ENCODE results near the gene ICE2.

ICE2 gene, protein sequence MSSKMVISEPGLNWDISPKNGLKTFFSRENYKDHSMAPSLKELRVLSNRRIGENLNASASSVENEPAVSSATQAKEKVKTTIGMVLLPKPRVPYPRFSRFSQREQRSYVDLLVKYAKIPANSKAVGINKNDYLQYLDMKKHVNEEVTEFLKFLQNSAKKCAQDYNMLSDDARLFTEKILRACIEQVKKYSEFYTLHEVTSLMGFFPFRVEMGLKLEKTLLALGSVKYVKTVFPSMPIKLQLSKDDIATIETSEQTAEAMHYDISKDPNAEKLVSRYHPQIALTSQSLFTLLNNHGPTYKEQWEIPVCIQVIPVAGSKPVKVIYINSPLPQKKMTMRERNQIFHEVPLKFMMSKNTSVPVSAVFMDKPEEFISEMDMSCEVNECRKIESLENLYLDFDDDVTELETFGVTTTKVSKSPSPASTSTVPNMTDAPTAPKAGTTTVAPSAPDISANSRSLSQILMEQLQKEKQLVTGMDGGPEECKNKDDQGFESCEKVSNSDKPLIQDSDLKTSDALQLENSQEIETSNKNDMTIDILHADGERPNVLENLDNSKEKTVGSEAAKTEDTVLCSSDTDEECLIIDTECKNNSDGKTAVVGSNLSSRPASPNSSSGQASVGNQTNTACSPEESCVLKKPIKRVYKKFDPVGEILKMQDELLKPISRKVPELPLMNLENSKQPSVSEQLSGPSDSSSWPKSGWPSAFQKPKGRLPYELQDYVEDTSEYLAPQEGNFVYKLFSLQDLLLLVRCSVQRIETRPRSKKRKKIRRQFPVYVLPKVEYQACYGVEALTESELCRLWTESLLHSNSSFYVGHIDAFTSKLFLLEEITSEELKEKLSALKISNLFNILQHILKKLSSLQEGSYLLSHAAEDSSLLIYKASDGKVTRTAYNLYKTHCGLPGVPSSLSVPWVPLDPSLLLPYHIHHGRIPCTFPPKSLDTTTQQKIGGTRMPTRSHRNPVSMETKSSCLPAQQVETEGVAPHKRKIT

DNA sequence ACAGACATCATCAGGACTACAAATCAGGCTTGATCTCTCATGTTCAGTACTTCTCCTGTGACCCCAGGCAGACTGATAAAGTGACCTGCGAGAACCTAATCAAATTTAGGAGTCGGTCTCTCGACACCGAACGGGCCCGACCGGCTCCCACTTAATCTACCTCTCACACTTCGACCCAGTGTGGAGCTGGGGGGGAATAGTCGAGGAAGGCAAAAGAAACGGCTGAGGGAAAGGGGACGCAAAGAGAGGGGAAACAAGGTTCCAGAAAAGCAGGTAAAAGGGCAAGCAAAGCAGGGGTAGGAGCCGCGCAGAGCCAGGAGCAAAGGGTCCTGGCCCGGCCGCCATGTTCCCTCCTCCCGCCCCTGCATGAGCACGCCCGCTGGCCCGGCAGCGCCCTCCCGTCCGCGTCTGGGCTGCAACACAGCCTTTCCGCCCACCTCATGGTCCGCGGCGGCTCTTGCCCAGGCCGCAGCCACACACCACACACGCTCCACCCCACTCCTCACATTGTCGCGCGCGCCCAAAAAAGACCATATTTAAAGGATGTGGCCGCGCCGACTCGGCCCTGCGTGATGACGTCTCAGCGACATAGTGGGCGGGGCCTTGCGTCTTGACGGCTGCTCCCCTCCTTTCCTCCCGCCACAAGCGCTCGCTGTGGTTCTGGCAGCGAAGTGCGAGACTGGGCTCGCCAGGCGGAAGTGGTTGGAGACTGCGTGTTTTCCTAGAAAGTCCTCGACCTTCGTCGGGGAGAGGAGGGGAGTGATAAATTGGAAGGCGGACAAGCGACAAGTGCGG, at the start of gene ICE2:
Gene ICE2, minus strand, starts transcription at position 577 of the 795 bp plus-strand sequence. CDS start 1,165 bp downstream, outside the sequence.
- DNase-seq, result peak; percentile 95

DNA sequence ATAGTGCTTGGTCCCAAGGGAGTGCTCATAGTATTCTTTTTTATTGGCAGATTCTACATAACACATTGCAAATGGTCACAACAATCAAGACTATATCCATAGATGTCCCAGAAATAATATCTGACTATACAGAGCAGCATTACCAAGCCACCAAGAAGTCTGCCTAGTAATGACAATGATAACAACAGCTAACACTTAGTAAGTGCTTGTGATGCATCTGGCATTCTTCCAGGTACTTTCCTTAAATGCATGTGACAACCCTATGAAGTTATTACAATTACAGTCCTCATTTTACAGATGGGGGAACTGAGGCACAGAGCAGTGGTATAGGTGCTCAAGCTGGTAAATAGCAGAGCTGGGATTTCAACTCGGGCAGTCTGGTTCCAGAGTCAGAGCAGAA, 49.6 kb upstream of the ICE2 start:
- peak; percentile 73 for DNase-seq

DNA sequence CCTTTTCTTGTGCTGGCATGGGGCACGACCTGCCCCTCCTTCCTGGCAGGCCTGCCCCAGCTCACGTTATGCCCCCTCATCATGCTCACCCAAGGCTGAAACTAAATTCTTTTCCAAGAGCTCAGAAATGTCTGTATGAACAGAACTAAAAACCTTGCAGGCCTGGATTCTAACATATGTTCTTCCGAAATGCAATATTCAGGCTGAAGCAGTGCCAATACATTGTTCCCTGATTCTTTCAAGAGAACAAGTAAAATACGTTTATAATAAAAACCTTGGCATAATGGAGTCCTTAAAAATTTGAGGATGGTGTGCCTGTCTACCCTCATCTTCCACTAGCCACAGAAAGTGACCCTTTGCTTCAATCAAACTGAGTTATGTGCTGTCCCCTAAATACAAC, 48.5 kb upstream of the ICE2 start:
- DNase-seq, result no peak

DNA sequence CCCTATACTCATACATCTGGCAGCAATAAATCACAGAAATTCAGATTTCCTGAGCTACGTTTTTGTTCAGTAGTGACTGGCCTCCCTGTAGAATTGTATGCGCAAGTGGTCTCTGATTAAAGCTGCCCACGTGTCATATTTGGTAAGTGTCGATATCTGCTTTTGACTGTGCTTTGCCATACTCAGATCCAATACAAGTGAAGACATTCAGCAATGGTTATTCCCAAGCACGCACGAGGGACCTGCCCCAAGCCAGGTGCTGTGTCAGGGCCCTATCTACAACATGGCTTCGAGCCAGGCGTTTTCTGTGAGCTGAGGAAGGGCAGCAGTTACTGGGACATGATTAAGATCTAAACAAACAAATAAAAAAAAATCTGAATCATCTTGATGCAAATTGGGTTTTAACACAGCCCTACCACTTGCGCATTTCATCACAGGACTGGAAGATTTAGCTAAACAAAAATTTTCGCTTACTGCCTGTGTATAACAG, 47.2 kb upstream of the ICE2 start:
- DNase-seq, result peak; percentile 31

DNA sequence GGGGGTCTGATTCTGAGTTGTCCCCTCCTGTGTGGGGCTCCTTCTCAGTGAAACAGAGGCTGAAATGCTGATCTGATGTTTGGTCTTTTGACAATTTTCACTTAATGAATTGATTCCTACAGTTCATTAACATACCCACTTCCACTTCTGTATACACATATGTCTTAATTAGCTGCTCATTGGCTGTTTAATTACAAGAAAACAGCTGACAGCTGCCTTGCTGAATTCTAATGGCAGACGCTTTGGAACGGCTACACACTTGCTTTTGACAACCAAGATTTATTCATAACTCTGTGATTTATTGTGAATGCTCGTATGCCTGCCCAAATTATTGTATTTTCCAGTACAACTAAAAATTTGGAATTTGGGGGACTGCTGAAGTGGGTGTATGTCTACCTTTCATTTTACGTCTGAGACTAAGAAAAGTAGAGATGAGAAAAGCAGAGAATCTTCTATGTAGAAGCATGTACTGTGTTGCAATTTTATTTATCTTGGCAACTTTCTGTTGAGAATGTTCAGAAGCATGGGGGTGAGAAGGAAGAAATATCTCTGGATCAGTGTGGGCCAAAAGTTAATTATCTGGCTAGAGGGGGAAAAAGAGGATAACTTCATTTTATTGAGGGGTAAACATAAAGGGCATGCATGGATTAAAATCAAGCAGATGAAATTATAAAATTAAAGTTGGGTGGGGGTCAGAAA, 46.5 kb upstream of the ICE2 start:
- DNase-seq, result no peak

DNA sequence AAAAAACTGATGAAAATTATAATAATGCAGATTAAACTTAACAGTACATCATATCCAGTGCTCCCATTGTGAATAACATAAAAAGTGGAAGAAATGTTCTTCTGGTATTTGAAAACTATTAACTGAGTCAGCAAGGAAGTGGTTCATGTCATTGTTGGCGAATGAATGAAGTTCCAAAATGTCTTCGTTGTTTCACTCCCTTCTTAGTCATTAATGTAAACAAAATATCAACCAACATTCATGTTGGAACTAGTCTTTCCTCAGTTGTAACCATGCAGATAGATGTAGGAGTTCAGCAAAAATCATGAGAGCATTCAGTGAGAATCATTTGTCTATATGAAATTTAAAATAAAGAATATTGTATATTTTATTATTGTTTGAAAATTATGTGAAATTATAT, 44.1 kb upstream of the ICE2 start:
- no peak for DNase-seq

DNA sequence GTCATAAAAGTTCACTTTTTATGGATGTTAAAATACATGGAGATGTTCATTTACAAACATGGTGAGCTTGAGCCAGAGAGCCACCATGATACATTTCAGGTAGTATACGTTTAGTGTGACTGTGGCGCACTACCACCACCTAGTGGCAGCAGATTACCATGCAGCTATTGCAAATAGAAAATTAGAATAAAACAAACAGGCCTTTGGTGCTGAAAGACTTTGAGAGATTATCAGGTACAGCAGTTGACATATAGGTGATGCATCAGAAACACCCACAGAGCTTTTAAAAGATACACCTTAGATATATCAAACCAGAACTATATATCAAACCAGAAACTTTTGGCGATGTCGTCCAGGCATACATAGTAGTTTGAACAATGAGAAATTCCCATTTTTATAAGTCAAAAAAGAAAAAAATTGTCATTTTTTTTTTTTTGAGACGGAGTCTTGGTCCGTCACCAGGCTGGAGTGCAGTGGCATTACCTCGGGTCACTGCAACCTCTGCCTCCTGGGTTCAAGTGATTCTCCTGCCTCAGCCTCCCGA, 42.0 kb upstream of the ICE2 start:
- peak; percentile 84 for DNase-seq

DNA sequence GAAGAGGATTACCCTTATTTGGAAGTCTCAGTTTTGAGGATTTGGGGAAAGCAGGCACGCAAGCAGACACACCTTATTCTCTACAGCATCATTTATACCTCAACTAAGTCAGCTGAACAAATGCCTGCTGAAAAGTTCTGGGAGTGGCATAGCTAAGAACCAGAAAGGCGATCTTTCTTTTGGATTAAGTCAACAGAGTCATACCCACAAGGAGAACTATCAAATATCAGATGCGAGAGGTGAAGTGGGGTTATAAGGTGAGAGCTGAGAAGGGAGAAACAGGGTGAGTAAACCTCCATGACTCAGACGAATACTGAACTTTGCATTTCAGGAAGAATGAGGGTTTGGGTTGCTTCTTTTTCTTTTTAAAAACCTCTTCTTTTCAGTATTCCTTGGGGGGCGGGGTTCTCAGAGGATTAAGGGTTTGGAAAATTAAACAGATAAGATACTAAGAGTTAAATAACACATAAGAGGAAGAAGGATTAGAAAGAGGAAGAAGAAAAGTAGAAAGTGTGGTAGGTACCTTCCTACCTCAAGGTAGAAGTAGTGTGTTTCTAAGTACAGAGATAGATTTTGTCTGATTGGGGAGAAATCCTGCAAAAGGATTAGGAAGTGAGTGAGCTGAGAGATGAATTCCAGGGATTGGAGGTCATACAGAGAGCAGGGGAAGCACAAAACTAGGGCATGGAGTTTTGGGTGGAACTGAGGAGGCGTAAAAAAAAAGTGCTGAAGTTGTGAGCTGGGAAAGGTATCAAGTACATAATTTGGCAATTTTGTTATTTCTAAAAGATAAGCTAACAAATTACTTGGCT, 41.3 kb upstream of the ICE2 start:
- DNase-seq, result no peak

DNA sequence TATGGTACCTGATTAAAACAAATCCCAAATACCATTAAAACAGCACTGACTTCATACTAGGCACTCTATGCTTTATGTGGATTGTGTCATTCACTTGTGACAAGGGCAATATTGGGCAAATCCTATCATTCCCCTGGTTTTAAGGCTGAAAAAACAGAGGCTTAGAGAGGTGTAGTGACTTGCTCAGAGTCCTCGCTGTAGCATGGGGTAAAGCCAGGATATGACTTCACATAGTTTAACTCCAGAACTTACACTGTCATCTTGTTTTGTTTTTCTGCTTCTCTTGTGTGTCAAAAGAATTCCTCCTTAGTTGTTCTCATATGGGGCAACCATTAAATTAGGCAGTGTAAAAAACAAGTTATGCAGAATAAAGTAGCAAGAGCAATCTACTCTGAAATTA, 40.3 kb upstream of the ICE2 start:
- no peak for DNase-seq

DNA sequence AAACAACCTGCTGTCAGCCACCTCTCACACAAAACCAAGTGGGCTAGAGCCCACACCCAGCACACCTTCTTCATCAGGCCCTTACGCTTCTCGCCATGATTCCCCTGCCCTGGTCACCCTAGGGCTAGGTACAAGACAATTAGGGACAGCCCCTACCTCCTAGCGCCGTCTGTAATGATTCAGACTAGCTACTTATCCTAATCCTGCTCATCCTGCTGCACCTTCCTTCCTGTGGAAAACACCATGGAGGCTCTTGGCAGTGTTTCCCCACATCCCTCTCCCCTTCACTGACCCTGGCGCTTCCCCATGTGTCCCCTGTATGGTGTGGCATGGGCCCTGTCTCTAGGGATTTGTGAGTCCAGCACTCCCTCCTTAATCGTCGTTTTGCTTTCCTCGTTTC, 39.6 kb upstream of the ICE2 start:
- DNase-seq, result no peak

DNA sequence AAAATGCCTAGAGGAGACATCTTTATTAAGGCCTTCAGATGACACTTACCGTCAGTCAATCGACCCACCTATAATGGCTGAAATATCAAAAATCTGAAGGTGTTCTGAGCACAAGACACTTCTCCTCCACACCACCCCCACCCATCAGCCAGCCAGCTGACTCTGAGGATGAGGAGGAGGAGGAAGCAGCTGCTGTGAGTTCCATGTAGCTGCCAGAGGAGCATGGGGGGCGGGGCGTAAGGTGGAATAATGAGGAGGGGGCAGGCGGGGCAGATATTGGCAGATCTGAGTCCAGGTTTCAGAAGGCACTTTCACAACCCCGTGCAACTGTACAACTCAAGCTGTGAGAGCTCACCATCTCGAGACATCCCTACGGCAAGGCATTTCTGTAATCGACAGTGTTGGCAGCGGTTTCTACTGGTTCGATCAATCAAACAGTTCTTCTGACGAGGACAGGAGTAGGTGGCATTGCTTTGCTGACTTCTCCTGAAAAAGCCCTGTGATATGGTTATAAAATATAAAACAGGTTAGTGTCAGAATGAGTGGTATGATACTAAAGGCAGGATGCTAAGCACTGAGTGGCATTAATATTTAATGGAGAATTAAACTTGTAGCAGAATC, 35.4 kb upstream of the ICE2 start:
- no peak for DNase-seq

DNA sequence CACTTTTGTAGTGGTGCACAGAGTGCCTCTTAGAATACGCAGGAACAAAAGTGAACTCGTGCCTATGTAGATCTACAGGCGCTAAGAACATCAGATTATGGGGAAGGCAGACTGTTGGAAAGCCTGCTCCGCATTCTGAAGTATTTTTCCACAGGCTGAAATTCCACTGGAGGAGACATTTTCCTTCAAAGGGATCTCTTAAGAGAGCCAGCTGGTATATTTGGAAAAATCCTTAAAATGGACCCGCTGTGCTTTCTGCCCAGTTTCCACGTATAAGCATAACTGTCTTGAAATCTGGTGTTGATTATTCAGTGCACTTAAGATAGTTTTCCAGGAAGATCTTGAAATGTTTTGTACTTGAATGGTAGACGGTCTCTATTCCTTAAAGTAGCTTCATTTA, 34.7 kb upstream of the ICE2 start:
- DNase-seq, result no peak

DNA sequence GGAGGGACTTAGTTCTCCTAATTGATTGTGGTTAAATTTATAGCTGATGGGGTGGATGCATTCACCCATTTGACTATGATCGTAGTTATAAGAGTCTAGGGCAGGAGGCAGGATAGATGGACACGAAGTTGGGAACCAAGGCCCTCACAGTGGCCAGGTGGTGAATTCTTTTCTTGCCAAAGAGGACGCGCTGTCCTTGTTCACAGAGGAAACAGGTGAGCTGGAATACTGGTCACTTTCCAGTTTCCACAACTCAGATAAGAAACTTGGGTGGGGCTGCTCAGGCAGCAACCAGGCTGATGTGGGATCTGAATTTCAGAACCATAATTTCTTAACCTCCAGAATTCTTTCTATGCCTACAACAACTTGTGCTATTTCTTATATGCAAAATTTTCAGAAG, 34.0 kb upstream of the ICE2 start:
- DNase-seq, result no peak

DNA sequence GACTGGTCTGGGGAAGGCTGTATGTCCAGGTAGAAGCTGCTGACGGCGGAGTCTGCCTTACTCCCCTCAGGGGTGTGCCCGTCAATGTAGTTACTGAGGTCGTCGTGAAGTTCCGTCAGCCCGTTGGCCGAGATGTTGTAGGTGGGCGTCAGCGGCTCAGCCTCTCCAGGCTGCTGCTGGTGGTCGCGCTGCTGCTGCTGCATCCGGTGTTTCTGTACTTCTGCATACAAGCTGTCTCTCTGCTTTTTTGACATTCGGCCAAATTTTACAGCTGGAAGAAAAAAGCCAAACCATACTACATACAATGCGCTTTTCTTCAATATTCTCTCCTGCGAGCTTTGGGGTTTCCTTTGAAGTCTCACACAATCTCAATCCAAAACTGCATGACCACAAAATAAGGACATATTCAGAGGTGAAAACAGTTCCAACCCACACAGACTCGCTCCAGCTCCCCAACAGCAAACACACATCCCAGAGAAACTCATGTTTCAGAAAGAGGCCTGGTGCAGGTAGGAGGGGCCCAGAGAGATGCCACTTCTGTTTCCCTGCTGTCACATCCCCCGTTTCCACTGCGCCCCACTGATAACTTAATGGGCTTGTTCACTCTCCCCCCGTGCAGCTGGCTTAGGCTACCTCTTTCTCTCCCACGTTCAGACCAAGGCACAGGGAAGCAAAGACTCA, 32.5 kb upstream of the ICE2 start:
- no peak for DNase-seq

DNA sequence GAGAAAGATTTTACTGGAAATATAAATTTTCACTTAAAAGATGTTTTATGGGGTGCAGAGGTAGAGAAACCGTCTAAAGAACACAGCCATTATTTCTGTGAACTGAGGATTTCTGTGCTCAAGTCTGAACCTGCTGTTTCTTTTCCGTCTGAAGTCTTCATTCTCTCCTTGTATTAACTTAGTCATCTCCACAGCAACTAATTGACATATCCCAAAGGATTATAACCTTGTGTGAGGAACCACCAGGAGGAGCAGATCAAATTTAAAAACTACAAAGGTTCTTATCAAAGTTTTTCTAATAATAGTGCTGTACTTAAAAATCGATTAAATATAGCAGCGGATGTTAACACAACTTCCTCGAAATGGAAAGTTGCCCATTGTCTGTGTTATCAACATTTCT, 31.1 kb upstream of the ICE2 start:
- DNase-seq, result no peak

DNA sequence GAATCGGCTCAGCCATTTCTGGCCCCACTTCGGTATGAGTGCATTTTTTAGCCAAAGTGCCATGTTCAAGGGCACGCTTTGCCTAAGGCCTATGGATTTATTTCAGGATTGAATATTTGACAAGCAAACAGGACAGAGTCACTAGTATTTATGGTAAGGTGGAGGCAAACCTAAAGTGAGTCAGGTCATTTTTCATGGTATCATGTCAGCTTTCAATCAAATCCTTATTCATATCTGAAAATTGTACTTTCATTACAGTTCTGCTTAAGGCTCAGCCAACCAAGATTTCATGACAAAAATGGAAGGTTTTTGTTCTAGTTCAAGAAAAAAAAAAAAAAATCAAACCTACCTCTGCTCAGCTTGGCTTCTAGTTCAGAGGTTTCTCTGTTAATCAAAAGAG, 30.5 kb upstream of the ICE2 start:
- DNase-seq, result no peak

DNA sequence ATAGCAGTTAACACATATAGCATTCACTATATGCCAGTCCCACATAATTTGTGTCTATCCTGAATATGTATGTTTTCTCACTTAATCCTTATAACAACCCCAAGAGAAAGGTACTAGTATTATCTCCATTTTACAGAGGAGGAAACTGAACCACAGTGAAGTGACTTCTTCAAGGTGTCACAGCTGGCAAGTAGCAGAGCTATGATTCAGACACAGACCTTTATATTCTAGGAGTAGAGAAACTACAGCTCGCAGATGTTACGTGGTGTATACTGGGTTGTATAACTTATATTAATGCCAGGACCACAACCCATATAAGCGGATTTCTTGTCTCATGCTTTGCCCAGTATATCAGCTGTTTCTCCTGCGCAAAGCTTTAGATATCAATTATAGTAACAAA, 29.5 kb upstream of the ICE2 start:
- peak; percentile 21 for DNase-seq

DNA sequence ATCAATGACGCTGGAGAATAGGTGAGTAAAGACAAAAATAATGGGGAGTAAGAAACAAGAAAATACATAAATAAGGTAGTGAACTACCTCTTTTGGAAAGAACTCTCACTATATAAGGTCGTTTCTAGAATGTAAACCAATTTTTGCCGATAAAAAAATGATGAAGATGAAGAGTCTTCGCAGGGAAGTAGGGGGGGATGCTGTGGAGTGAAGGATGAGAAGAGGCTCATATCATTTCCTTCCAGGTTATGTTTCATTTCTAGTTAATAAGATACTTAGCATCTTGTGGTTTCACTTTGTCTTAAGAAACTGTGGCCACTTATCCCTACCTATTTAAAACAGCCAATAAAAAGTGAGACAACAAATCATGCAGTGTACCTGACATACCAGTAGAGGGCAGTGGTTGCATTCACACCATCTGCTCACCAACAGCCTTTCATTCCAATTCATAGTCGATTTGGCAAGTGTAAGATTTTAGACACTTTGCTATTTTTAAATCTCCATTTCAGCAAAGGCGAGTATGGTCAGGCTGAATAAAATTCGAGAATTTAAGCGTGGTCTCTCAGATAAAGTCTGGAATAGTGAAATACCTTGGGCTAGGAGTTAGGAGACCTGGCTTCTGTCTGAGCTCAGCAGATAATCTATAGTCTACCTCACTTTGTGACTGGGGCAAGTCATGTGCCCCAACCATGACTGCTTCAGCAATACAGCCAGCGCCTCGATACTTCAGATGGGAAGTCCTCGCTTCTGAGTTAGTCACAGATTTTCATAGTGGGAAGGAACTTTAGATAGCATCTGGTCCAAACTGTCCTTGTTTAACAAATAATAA, 28.9 kb upstream of the ICE2 start:
- peak; percentile 86 for DNase-seq

DNA sequence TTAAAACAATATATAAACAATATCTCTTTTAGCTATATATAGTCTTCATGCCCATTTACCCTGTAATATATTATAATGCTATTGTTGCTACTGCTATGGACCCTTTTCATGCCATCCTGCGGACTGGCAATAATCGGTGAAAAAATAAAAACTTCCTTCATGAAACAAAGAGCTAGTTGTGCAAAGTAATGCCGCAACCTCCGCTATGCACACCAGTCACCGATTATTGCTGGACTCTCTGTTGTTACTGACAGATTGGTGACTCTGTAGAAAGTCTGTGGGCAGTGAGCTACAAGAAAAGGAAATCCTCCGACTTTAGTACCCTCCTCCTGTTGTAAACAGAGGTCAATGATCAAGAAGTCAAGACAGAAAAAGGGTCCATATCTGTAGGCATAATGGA, 17.9 kb upstream of the ICE2 start:
- DNase-seq, result no peak

Measured in CD4-positive, alpha-beta T cell treated with Interleukin-12 subunit alpha and Interleukin-12 subunit beta, for 1 hour (primary cell).